Stimulated activated naive B cell treated with anti-CD40 and anti-IgM and Interleukin-4, amounts not matched to agents 10 μg/mL and 1 μg/mL and 100 μg/mL, for 72 hours (primary cell): ENCODE data around the gene IQCE.
A peak's percentile ranks its signal among the peaks of the same experiment; 100 is the strongest.
"Not testable (repeated sequence)": the region's sequence is repeated elsewhere in the genome, so short reads cannot be mapped to it uniquely, and the experiment has no call there.

Source experiments
- ATAC-seq, 2 donors: fragments of 150-1000 bp; cut with Tn5 transposase; replicated peaks; 2 replicates each; pipeline ENCODE4 v1.10.0; 2021; ENCODE audit warnings: moderate library complexity in 1 of 2
- DNase-seq: peaks from one replicate; pipeline ENCODE4 v3.0.0; 2021
- H3K27ac Mint-ChIP-seq: one replicate; pipeline ENCODE4 v1.8.0; 2022; ENCODE audit warnings: mild to moderate bottlenecking, mixed read lengths
- H3K27me3 Mint-ChIP-seq, 2 donors: one replicate each; pipeline ENCODE4 v1.8.0; 2022; ENCODE audit warnings: mixed read lengths in 2 of 2
- H3K36me3 Mint-ChIP-seq, 2 donors: one replicate each; pipeline ENCODE4 v1.8.0; 2022; ENCODE audit warnings: mixed read lengths in 2 of 2, mild to moderate bottlenecking in 1 of 2
- H3K4me1 Mint-ChIP-seq, 2 donors: one replicate each; pipeline ENCODE4 v1.8.0; 2022; ENCODE audit warnings: mixed read lengths in 2 of 2, mild to moderate bottlenecking in 1 of 2
- H3K4me3 Mint-ChIP-seq, 2 donors: one replicate each; pipeline ENCODE4 v1.8.0; 2022; ENCODE audit warnings: mild to moderate bottlenecking in 2 of 2, mixed read lengths in 2 of 2, moderate library complexity in 1 of 2
- H3K9me3 Mint-ChIP-seq, 2 donors: one replicate each; pipeline ENCODE4 v1.8.0; 2022; ENCODE audit warnings: mixed read lengths in 2 of 2, mild to moderate bottlenecking in 1 of 2

Gene IQCE

GRCh38 chr7:2583798-2584580, 25.2 kb downstream of the IQCE start:
- peaks cover 12 to 23% of the 10 kb centered on the region in 2 donors for H3K36me3 Mint-ChIP-seq
- H3K4me1 Mint-ChIP-seq: peaks cover 2 to 5% of the 10 kb centered on the region in 2 donors
- H3K27me3 Mint-ChIP-seq: no peaks in the 10 kb centered on the region
- no peaks in the 10 kb centered on the region for H3K9me3 Mint-ChIP-seq
- no peak overlapping the region for H3K4me3 Mint-ChIP-seq
- DNase-seq: no peak
- no peak overlapping the region for H3K27ac Mint-ChIP-seq
- ATAC-seq: no peak

DNA sequence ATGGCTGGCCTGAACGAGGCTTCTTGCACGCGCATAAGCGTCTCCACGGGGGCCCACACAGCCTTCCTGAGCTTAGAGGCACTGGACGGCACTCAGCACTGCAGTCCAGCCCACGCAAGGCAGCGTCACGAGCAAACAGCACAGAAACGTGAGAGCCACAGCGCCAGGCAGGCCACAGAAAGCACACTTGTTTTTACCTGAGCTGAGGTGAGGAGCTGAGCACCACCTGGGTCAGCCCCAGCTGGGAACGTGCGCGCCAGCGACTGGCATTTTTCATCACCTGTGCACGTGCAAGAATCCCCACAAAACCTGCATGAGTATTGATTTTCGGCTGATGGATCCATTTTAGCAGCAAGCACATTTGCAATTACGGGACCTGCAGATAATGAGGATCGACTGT, 26.7 kb downstream of the IQCE start:
- no peaks in the 10 kb centered on the region for H3K9me3 Mint-ChIP-seq
- ATAC-seq (no peak), DNase-seq (no peak)
- no peaks in the 10 kb centered on the region for H3K27me3 Mint-ChIP-seq
- peaks cover 2 to 4% of the 10 kb centered on the region in 2 donors for H3K4me1 Mint-ChIP-seq
- H3K36me3 Mint-ChIP-seq: peaks cover 13 to 31% of the 10 kb centered on the region in 2 donors
- no peak overlapping the region for H3K27ac Mint-ChIP-seq
- H3K4me3 Mint-ChIP-seq: no peak overlapping the region

DNA sequence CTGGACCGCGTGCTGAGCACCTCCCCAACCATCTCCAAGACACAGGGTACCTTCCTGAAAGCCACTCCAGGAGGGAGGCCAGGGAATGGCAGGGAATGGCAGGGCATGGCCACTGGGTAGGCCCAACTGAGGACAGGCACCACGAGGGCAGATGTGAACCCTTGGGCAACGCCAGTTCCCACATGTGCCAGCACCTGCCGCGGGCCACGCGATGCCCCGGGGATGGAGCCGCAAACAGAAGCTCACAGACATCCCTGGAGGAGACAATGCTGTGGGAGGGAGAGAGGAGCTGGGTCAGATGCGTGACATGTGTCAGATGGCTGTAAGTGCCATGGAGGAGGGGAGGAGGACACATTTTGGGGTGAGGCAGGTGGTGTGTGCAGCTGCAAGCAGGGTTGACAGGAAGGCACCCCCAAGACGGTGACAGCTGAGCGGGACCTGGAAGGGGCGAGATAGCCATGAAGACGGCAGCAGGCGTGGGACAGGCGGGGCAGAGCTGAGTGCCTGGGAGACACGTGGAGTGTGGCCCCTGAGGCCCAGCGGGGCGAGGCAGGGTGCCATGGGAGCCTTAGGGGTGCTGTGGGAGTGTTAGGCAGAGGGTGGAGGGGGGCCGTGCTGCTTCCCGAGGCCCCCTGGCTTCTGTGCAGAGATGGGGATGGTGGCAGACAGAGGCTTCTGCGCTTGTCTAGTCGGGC, 27.7 kb downstream of the IQCE start:
- Mint-ChIP-seq H3K27me3 (no peaks in the 10 kb centered on the region), H3K9me3 (no peaks in the 10 kb centered on the region), H3K4me3 (no peak overlapping the region), H3K4me1 (no peaks in the 10 kb centered on the region), H3K36me3 (peaks cover 13 to 31% of the 10 kb centered on the region in 2 donors), H3K27ac (no peak overlapping the region)
- ATAC-seq (no peak), DNase-seq (no peak)

- Mint-ChIP-seq H3K27me3 (no peaks in the 10 kb centered on the region), H3K4me3 (no peak overlapping the region)
Measured at GRCh38 chr7:2587134-2587533, 28.4 kb downstream of the IQCE start.

GRCh38 chr7:2587778-2588177, 29.0 kb downstream of the IQCE start:
- ATAC-seq (no peak), DNase-seq (no peak)
- H3K4me3 Mint-ChIP-seq: no peak overlapping the region
- no peak overlapping the region for H3K27ac Mint-ChIP-seq
- no peaks in the 10 kb centered on the region for H3K4me1 Mint-ChIP-seq
- H3K9me3 Mint-ChIP-seq: no peaks in the 10 kb centered on the region
- H3K27me3 Mint-ChIP-seq: no peaks in the 10 kb centered on the region
- peaks cover 14 to 32% of the 10 kb centered on the region in 2 donors for H3K36me3 Mint-ChIP-seq

More at GRCh38 chr7:2587134-2587533, 28.4 kb downstream of the IQCE start:
- ATAC-seq (no peak), DNase-seq (no peak)
- Mint-ChIP-seq H3K36me3 (peaks cover 13 to 31% of the 10 kb centered on the region in 2 donors), H3K27ac (no peak overlapping the region), H3K4me1 (no peaks in the 10 kb centered on the region), H3K9me3 (no peaks in the 10 kb centered on the region)

GRCh38 chr7:2589341-2589740, 30.6 kb downstream of the IQCE start:
- Mint-ChIP-seq H3K4me1 (peaks cover 0 to under 1% of the 10 kb centered on the region in 2 donors), H3K27me3 (no peaks in the 10 kb centered on the region), H3K4me3 (no peak overlapping the region), H3K27ac (no peak overlapping the region), H3K36me3 (peaks cover 16 to 31% of the 10 kb centered on the region in 2 donors), H3K9me3 (no peaks in the 10 kb centered on the region)
- DNase-seq: no peak
- ATAC-seq: no peak

- ATAC-seq, H3K9me3 Mint-ChIP-seq, DNase-seq, H3K4me3 Mint-ChIP-seq, H3K27ac Mint-ChIP-seq, H3K27me3 Mint-ChIP-seq, H3K4me1 Mint-ChIP-seq: not testable (repeated sequence)
- peaks cover 16 to 30% of the 10 kb centered on the region in 2 donors for H3K36me3 Mint-ChIP-seq
Measured at GRCh38 chr7:2589941-2590340, 31.2 kb downstream of the IQCE start.

GRCh38 chr7:2592375-2592865, 33.6 kb downstream of the IQCE start:
- DNase-seq (no peak), ATAC-seq (no peak)
- Mint-ChIP-seq H3K4me3 (no peak overlapping the region), H3K36me3 (peaks cover 23 to 33% of the 10 kb centered on the region in 2 donors), H3K27me3 (peaks cover 0 to 5% of the 10 kb centered on the region in 2 donors), H3K27ac (no peak overlapping the region), H3K4me1 (peaks cover 11 to 12% of the 10 kb centered on the region in 2 donors), H3K9me3 (no peaks in the 10 kb centered on the region)

- Mint-ChIP-seq H3K27me3 (peaks cover 0 to 5% of the 10 kb centered on the region in 2 donors), H3K36me3 (peaks cover 21 to 30% of the 10 kb centered on the region in 2 donors), H3K4me1 (peaks cover 11 to 12% of the 10 kb centered on the region in 2 donors), H3K9me3 (no peaks in the 10 kb centered on the region), H3K27ac (no peak overlapping the region), H3K4me3 (no peak overlapping the region)
- DNase-seq (no peak), ATAC-seq (no peak)
Measured at GRCh38 chr7:2593036-2593727, 34.4 kb downstream of the IQCE start.

DNA sequence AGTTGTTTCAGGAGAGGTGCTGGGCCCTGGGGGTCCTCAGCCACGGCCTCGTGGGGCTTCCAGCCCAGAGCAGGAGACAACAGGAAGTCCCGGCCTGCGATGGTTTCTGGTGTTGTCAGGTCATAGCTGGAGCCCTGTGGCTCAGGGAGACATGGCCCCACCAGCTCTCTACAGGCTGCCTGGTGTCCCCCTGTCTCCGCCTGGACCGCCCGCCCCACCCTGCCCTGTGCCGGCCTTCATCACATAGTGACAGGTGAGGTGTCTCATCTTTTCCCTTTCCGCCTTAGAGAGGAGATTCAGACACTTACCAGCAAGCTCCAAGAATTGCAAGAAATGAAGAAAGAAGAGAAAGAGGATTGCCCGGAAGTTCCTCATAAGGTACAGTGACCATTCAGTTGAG, 35.8 kb downstream of the IQCE start:
- ATAC-seq: no peak
- Mint-ChIP-seq H3K27ac (no peak overlapping the region), H3K4me1 (peaks cover 11 to 12% of the 10 kb centered on the region in 2 donors), H3K9me3 (no peaks in the 10 kb centered on the region), H3K36me3 (peaks cover 27 to 34% of the 10 kb centered on the region in 2 donors), H3K4me3 (no peak overlapping the region), H3K27me3 (peaks cover 0 to 5% of the 10 kb centered on the region in 2 donors)
- no peak for DNase-seq

- peak overlapping the region; percentile 17 to 37 for H3K4me3 Mint-ChIP-seq
- DNase-seq: no peak
- peaks cover 25 to 34% of the 10 kb centered on the region in 2 donors for H3K36me3 Mint-ChIP-seq
- H3K4me1 Mint-ChIP-seq: peaks cover 11 to 12% of the 10 kb centered on the region in 2 donors
- no peak for ATAC-seq
- H3K9me3 Mint-ChIP-seq: no peaks in the 10 kb centered on the region
- H3K27me3 Mint-ChIP-seq: peaks cover 0 to 5% of the 10 kb centered on the region in 2 donors
- peak overlapping the region; percentile 31 for H3K27ac Mint-ChIP-seq
Measured at GRCh38 chr7:2595258-2595860, 36.6 kb downstream of the IQCE start.

- H3K4me1 Mint-ChIP-seq: peaks cover 12% of the 10 kb centered on the region in 2 donors
- DNase-seq (no peak), ATAC-seq (no peak)
- H3K36me3 Mint-ChIP-seq: peaks cover 25 to 38% of the 10 kb centered on the region in 2 donors
- H3K4me3 Mint-ChIP-seq: no peak overlapping the region
- H3K27me3 Mint-ChIP-seq: peaks cover 0 to 5% of the 10 kb centered on the region in 2 donors
- H3K9me3 Mint-ChIP-seq: no peaks in the 10 kb centered on the region
- no peak overlapping the region for H3K27ac Mint-ChIP-seq
Measured at GRCh38 chr7:2596464-2597272, 37.9 kb downstream of the IQCE start.

- no peaks in the 10 kb centered on the region for H3K9me3 Mint-ChIP-seq
- H3K4me1 Mint-ChIP-seq: peaks cover 12 to 18% of the 10 kb centered on the region in 2 donors
Measured at GRCh38 chr7:2597273-2597640, 38.5 kb downstream of the IQCE start.

More at GRCh38 chr7:2597273-2597640, 38.5 kb downstream of the IQCE start:
- Mint-ChIP-seq H3K36me3 (peaks cover 28 to 42% of the 10 kb centered on the region in 2 donors), H3K27me3 (peaks cover 0 to 5% of the 10 kb centered on the region in 2 donors), H3K27ac (no peak overlapping the region), H3K4me3 (no peak overlapping the region)
- no peak for DNase-seq
- ATAC-seq: no peak
